ENCODE results near the gene THSD8.

- no peak for TF ChIP-seq CTCF (IDR thresholded peaks at IDR 0.05; ENCODE audit: borderline replicate concordance, extremely low read depth, low read length, poor library complexity, severe bottlenecking)
- no peak for TF ChIP-seq EZH2 (IDR thresholded peaks at IDR 0.05; ENCODE audit: borderline replicate concordance, low read depth, low read length, severe bottlenecking)
Observed at GRCh38 chr19:12782174-12782423, 19.8 kb upstream of the THSD8 start.
